Neural progenitor cell (in vitro differentiated cells): ENCODE measurements around the gene TCF4.

Experiments used
- EZH2 ChIP-seq: fragments of 200-600 bp; sonication (generic); IDR thresholded peaks from 2 replicates; pipeline ENCODE4 v1.6.1; 2017; ENCODE audit warnings: antibody characterized with exemption, mild to moderate bottlenecking, moderate library complexity
- TF ChIP-seq, protein P1 (sequence below): fragments of 200-600 bp; sonication (generic); IDR thresholded peaks from 2 replicates; pipeline ENCODE4 v1.5.1; 2017; ENCODE audit warnings: antibody characterized with exemption, mild to moderate bottlenecking

DNA sequence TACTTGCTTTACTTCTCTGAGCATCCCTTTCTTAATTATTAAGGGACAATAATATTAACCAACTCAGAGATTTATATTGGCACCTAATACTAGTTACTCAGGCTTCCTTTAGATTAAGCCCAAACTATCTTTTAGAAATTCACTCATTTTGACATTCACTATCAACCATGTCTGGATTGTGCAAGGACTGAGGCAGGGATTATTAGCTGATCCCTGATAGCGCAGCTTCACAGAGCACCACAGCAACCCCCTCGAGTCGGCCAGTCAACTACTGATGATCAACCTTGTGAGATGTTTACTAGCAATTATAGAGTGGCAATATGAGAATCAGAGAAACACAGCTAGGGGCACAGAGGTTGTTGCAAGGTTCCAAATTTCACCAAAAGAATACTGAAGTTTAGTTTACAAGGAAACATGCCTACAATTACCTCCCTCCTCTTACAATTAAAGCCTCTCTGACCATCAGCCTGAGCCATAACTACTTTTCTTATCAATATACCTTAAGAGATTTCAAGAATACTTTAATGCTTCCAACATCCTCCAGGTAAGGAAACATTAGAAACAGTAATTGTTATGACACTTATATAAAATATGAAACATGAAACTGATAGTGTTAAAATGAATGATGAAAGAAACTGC is 191.6 kb downstream of the TCF4 start:
- TF ChIP-seq, protein P1, sequence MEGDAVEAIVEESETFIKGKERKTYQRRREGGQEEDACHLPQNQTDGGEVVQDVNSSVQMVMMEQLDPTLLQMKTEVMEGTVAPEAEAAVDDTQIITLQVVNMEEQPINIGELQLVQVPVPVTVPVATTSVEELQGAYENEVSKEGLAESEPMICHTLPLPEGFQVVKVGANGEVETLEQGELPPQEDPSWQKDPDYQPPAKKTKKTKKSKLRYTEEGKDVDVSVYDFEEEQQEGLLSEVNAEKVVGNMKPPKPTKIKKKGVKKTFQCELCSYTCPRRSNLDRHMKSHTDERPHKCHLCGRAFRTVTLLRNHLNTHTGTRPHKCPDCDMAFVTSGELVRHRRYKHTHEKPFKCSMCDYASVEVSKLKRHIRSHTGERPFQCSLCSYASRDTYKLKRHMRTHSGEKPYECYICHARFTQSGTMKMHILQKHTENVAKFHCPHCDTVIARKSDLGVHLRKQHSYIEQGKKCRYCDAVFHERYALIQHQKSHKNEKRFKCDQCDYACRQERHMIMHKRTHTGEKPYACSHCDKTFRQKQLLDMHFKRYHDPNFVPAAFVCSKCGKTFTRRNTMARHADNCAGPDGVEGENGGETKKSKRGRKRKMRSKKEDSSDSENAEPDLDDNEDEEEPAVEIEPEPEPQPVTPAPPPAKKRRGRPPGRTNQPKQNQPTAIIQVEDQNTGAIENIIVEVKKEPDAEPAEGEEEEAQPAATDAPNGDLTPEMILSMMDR = no peak
- TF ChIP-seq EZH2 = no peak
